OCI-LY1 (cell line): Measurements from ENCODE around the gene CBFA2T3.

Experiments used
- CTCF ChIP-seq: fragments of 200-600 bp; sonication (generic), shearing (Covaris generic); IDR thresholded peaks from 2 replicates; pipeline ENCODE4 v1.5.1; 2017; ENCODE audit warnings: mild to moderate bottlenecking, antibody characterized with exemption, low read length, moderate library complexity, mixed read lengths
- EZH2 ChIP-seq: fragments of 200-600 bp; sonication (generic), shearing (Covaris generic); IDR thresholded peaks from 2 replicates; pipeline ENCODE4 v1.8.0; 2017; ENCODE audit warnings: borderline replicate concordance, mixed run types, mild to moderate bottlenecking, antibody characterized with exemption, low read length, moderate library complexity, mixed read lengths

- no peak for TF ChIP-seq CTCF
- TF ChIP-seq EZH2: no peak
Measured at GRCh38 chr16:88863426-88863825, 113.6 kb downstream of the CBFA2T3 start.
